ENCODE data around the gene SMIM36.
"Not testable (repeated sequence)": the region's sequence is repeated elsewhere in the genome, so short reads cannot be mapped to it uniquely, and the experiment has no call there.

SMIM36 gene

GRCh38 chr17:55435408-55435807 is 75.8 kb downstream of the SMIM36 start:
- no peak for DNase-seq (ENCODE audit: low read depth in 2 of 2)

GRCh38 chr17:55434721-55435120 is 76.5 kb downstream of the SMIM36 start:
- no peak for DNase-seq (ENCODE audit: low read depth in 2 of 2)

- DNase-seq (ENCODE audit: low read depth in 2 of 2), result no peak
Observed at GRCh38 chr17:55433629-55434422, 77.4 kb downstream of the SMIM36 start.

- DNase-seq (ENCODE audit: low read depth in 2 of 2), result no peak
Observed at GRCh38 chr17:55433029-55433628, 78.1 kb downstream of the SMIM36 start.

- no peak for DNase-seq (ENCODE audit: low read depth in 2 of 2)
Observed at GRCh38 chr17:55432358-55433028, 78.8 kb downstream of the SMIM36 start.

GRCh38 chr17:55431914-55432313 is 79.3 kb downstream of the SMIM36 start:
- not testable (repeated sequence) for DNase-seq (ENCODE audit: low read depth in 2 of 2)

GRCh38 chr17:55430541-55431288 is 80.5 kb downstream of the SMIM36 start:
- DNase-seq (ENCODE audit: low read depth in 2 of 2), result no peak

- DNase-seq (ENCODE audit: low read depth in 2 of 2), result no peak
Observed at GRCh38 chr17:55427587-55427882, 83.7 kb downstream of the SMIM36 start.

GRCh38 chr17:55426851-55427586 is 84.2 kb downstream of the SMIM36 start:
- DNase-seq (ENCODE audit: low read depth in 2 of 2), result no peak

GRCh38 chr17:55424893-55425540 is 86.2 kb downstream of the SMIM36 start:
- DNase-seq (ENCODE audit: low read depth in 2 of 2), result no peak

GRCh38 chr17:55423535-55423934 is 87.7 kb downstream of the SMIM36 start:
- DNase-seq (ENCODE audit: low read depth in 2 of 2), result no peak

GRCh38 chr17:55422828-55423164 is 88.5 kb downstream of the SMIM36 start:
- not testable (repeated sequence) for DNase-seq (ENCODE audit: low read depth in 2 of 2)

- DNase-seq (ENCODE audit: low read depth in 2 of 2), result peak in 1 of 2 donors; percentile 6
Observed at GRCh38 chr17:55421179-55421934, 89.9 kb downstream of the SMIM36 start, which contains the start of gene MMD. Gene MMD (minus strand): TSS chr17:55421835. CDS start chr17:55421695, 140 bp downstream.

- peak in 1 of 2 donors; percentile 34 for DNase-seq (ENCODE audit: low read depth in 2 of 2)
Observed at GRCh38 chr17:55420776-55421178, 90.5 kb downstream of the SMIM36 start.

- DNase-seq (ENCODE audit: low read depth in 2 of 2), result no peak
Observed at GRCh38 chr17:55420067-55420775, 91.0 kb downstream of the SMIM36 start.

GRCh38 chr17:55418369-55419268 is 92.6 kb downstream of the SMIM36 start:
- DNase-seq (ENCODE audit: low read depth in 2 of 2), result no peak

- no peak for DNase-seq (ENCODE audit: low read depth in 2 of 2)
Observed at GRCh38 chr17:55417411-55418268, 93.6 kb downstream of the SMIM36 start.
